ENCODE data around the gene PSTPIP2.

PSTPIP2 gene

DNA sequence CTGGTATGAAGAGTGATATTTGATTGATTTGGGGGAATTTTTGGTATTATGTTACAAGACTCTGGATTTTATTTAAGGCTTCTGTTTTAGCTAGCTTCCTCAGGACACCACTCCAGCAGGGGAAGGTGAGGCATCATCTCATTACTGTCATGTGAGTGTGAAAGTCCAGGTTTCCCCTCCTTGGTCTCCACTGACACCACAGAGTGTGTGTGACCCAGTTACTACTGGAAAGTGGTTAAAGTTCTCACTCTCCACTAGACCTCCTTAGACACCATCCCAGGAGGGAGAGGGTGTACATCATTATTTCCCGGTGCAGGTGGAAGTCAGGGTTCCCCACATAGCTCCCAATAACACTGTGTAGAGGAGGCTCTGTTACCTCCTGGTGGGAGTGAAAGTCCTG lies 69.1 kb downstream of the PSTPIP2 start:
- H3K4me3 ChIP-seq (ENCODE audit: low read depth, low read length), result no peak overlapping the region
- TF ChIP-seq CTCF (IDR thresholded peaks at IDR 0.05; ENCODE audit: low read depth, low read length, missing control alignments), result no peak
- no peak for DNase-seq (ENCODE audit: low read depth)

- DNase-seq (ENCODE audit: low read depth), result no peak
- no peak for TF ChIP-seq CTCF (IDR thresholded peaks at IDR 0.05; ENCODE audit: low read depth, low read length, missing control alignments)
- no peak overlapping the region for H3K4me3 ChIP-seq (ENCODE audit: low read depth, low read length)
These were observed 70.2 kb downstream of the PSTPIP2 start for GRCh38 chr18:46001892-46002291.

DNA sequence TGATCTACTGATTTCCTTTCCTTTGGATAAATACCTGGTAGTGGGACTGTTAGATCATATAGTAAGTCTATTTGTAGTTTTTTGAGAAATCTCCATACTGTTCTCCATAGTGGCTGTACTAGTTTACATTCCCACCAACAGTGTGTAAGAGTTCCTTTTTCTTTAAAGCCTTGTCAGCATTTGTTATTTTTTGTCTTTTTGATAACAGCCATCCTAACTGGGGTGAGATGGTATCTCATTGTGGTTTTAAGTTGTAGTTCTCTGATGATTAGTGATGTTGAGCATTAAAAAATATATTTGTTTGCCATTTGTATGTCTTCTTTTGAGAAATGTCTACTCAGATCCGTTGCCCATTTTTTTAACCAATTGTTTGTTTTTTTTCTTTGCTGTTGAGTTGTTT lies 71.0 kb downstream of the PSTPIP2 start:
- no peak for DNase-seq (ENCODE audit: low read depth)
- no peak overlapping the region for H3K4me3 ChIP-seq (ENCODE audit: low read depth, low read length)
- TF ChIP-seq CTCF (IDR thresholded peaks at IDR 0.05; ENCODE audit: low read depth, low read length, missing control alignments), result no peak

DNA sequence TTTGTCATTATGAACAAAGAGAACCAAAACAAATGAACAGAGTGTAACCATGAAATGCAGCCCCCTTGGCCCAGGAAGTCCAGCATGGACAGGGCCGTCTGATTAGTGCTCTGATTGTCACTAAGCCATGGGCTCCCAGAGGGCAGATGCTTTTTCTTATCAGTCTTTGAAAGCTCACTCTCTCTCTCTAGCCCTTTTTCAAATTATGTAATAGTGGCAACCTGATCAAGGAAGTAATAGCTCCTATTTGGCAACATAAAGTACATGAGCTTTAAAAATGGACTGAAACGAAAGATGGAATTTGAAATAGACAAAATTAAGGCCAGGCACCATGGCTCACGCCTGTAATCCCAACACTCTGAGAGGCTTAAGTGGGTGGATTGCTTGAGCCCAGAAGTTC lies 72.5 kb downstream of the PSTPIP2 start:
- no peak overlapping the region for H3K4me3 ChIP-seq (ENCODE audit: low read depth, low read length)
- no peak for DNase-seq (ENCODE audit: low read depth)
- TF ChIP-seq CTCF (IDR thresholded peaks at IDR 0.05; ENCODE audit: low read depth, low read length, missing control alignments), result no peak

DNA sequence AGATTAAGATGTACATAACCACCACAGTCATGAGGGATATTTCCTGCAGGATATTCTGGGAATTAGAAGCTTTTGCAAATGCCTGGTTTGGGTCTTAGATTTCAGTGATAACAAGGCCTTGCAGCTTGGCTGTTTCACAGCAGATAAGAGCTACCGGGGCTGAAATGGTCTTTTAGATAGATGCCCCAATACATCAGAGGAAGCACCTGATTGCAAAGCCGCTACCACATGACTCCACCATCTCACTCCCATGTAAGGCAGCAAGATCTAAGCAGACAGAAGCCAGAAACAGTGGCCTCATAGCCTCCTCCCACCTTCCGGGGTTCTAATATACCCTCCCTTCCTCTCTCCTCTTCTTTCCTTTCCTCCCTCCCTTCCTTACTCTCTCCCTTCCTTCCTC lies 73.8 kb downstream of the PSTPIP2 start:
- DNase-seq (ENCODE audit: low read depth), result no peak
- H3K4me3 ChIP-seq (ENCODE audit: low read depth, low read length), result no peak overlapping the region
- no peak for TF ChIP-seq CTCF (IDR thresholded peaks at IDR 0.05; ENCODE audit: low read depth, low read length, missing control alignments)

DNA sequence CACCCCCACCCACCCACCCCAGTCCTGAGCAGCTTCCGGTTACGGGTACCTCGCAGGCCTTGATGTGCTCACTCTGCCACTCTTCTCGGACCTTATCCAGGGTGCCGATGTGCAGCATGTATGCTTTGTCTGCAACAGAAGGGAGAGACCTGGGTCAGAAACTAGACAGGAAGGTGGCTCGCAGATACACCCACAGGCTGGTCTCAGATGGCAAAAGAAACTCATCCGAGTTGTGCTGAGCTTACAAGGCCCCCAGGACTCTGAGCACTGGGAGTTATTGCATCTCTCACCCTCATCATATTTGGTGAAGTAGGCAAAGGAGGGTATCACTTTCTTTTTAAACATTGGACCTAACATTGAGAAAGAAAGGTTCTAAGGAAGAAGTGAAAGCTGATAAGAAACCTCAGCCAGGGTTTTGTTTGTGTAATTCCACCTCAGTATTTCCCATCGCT lies 74.3 kb downstream of the PSTPIP2 start:
- H3K4me3 ChIP-seq (ENCODE audit: low read depth, low read length), result no peak overlapping the region
- DNase-seq (ENCODE audit: low read depth), result no peak
- TF ChIP-seq CTCF (IDR thresholded peaks at IDR 0.05; ENCODE audit: low read depth, low read length, missing control alignments), result no peak

GRCh38 chr18:45995461-45995860 lies 76.6 kb downstream of the PSTPIP2 start:
- TF ChIP-seq CTCF (IDR thresholded peaks at IDR 0.05; ENCODE audit: low read depth, low read length, missing control alignments), result no peak
- DNase-seq (ENCODE audit: low read depth), result no peak
- no peak overlapping the region for H3K4me3 ChIP-seq (ENCODE audit: low read depth, low read length)

Data from GM12864 (cell line).